ENCODE measurements around the gene HLCS. TPM values are rescaled to one million over a fixed set of nuclear protein-coding genes. Genes with fewer than 3 reads are reported as not detected.

The HLCS gene
- total and polyA plus RNA-seq, 2 of the 4 experiments (the other 2 are of a cell fraction) = 10.6 to 21.0 TPM

GRCh38 chr21:36889401-36889800, 77.1 kb downstream of the HLCS start:
- intact Hi-C loops (cut with micrococcal nuclease) = no loop called here
- H3K4me3 ChIP-seq (ENCODE audit: insufficient read depth, low read depth, low read length) = no peak overlapping the region
- H2AK9ac ChIP-seq (replicated peaks; ENCODE audit: low read depth, low read length, poor library complexity) = no peak overlapping the region
- H3K18ac ChIP-seq (ENCODE audit: low read depth, low read length) = no peak overlapping the region
- no peak overlapping the region for H2BK120ac ChIP-seq (ENCODE audit: low read depth, low read length)
- H3K14ac ChIP-seq (replicated peaks; ENCODE audit: low read depth, low read length) = 0 out of 2 replicates have a peak overlapping the region, but pooled peaks have one; percentile 19
- H3K4me2 ChIP-seq (ENCODE audit: low read depth, low read length) = no peak overlapping the region
- ATAC-seq (ENCODE audit: low read depth) = no peak
- H2BK15ac ChIP-seq (ENCODE audit: low read depth, low read length) = no peak overlapping the region
- H3K9me1 ChIP-seq (ENCODE audit: insufficient read depth, low read length) = 0 out of 2 replicates have a peak, but pooled peaks cover 3% of the 10 kb centered on the region
- H3K4ac ChIP-seq (ENCODE audit: low read depth, low read length) = no peak overlapping the region
- no peak overlapping the region for H3K56ac ChIP-seq (ENCODE audit: extremely low read depth, insufficient read depth, low read length)
- H2BK5ac ChIP-seq (ENCODE audit: low read depth, low read length, poor library complexity, severe bottlenecking) = no peak overlapping the region
- H2BK20ac ChIP-seq (ENCODE audit: low read depth, low read length) = no peak overlapping the region
- dilution Hi-C loops (cut with HindIII; ENCODE audit: low sequenced_read_pairs, unreplicated experiment) = no loop called here
- no peak overlapping the region for H2AFZ ChIP-seq (replicated peaks; ENCODE audit: low read length, poor library complexity)
- no peak overlapping the region for H3K27ac ChIP-seq (ENCODE audit: insufficient read depth, low read length)
- no peak overlapping the region for H3K9ac ChIP-seq (ENCODE audit: low read depth, low read length)
- no peak overlapping the region for H4K5ac ChIP-seq (ENCODE audit: low read depth, low read length)
- H4K8ac ChIP-seq (ENCODE audit: low read depth in 2 of 2, low read length in 2 of 2) = no peak overlapping the region
- no peak for TF ChIP-seq POLR2A (IDR thresholded peaks at IDR 0.05; ENCODE audit: low read depth, low read length)
- no peak for TF ChIP-seq BHLHE40 (IDR thresholded peaks at IDR 0.05; ENCODE audit: low read depth, low read length)
- no peak for TF ChIP-seq RAD21 (IDR thresholded peaks at IDR 0.05; ENCODE audit: low read length)
- TF ChIP-seq USF2 (IDR thresholded peaks at IDR 0.05; ENCODE audit: low read depth, low read length) = no peak
- TF ChIP-seq SMC3 (IDR thresholded peaks at IDR 0.05; ENCODE audit: low read depth, low read length) = no peak
- TF ChIP-seq FOS (IDR thresholded peaks at IDR 0.05; ENCODE audit: low read depth, low read length) = no peak
- TF ChIP-seq CEBPB (IDR thresholded peaks at IDR 0.05; ENCODE audit: low read depth, low read length) = no peak
- H3K36me3 ChIP-seq (ENCODE audit: control insufficient read depth, insufficient read depth, low read length) = peaks cover 6% of the 10 kb centered on the region; the same call in 1 of the 2 replicates
- H4K20me1 ChIP-seq (ENCODE audit: insufficient read depth, low read length) = no peaks in the 10 kb centered on the region
- peaks cover 0 to 9% of the 10 kb centered on the region in 2 experiments; a peak in 2 of 4 replicates for H3K79me1 ChIP-seq (ENCODE audit: low read depth in 1 of 2, low read length in 2 of 2)
- no CpG with 5 or more reads among the region's 2 CpGs for WGBS, 2 experiments (ENCODE audit: extremely low coverage in 2 of 2, insufficient read length in 1 of 2)
- in situ Hi-C loops (cut with MboI; ENCODE audit: low sequenced_read_pairs) = no loop called here
- no peak overlapping the region for H2AK5ac ChIP-seq (ENCODE audit: low read depth, low read length)
- no peak overlapping the region for H3K23ac ChIP-seq (ENCODE audit: low read depth, low read length)
- no peak overlapping the region for H4K91ac ChIP-seq (ENCODE audit: insufficient read depth, low read depth, low read length)
- ChIA-PET POLR2A (ENCODE audit: unreplicated experiment) (no interaction called here), CTCF (no interaction called here)
- DNase-seq = no peak
- H3K4me1 ChIP-seq (ENCODE audit: control insufficient read depth, insufficient read depth, low read length) = no peaks in the 10 kb centered on the region; the same call in 1 of the 2 replicates
- H3K9me3 ChIP-seq (ENCODE audit: control insufficient read depth, insufficient read depth, low read length) = no peaks in the 10 kb centered on the region
- no TSS peak for BruUV-seq (replicated peaks)
- no peaks in the 10 kb centered on the region for H3K27me3 ChIP-seq (ENCODE audit: control insufficient read depth, insufficient read depth, low read length)

Measured in IMR-90 (cell line).